COLO668 (cell line): ENCODE measurements around the gene GBP6.
A peak's percentile ranks its signal among the peaks of the same experiment; 100 is the strongest.
"Not testable (repeated sequence)": the region's sequence is repeated elsewhere in the genome, so short reads cannot be mapped to it uniquely, and the experiment has no call there.

Source experiments
- DNase-seq: peaks from one replicate; lab custom pipeline; 2025; ENCODE audit not compliant: unreplicated experiment; lab: John Stamatoyannopoulos, UW

GBP6 gene

DNA sequence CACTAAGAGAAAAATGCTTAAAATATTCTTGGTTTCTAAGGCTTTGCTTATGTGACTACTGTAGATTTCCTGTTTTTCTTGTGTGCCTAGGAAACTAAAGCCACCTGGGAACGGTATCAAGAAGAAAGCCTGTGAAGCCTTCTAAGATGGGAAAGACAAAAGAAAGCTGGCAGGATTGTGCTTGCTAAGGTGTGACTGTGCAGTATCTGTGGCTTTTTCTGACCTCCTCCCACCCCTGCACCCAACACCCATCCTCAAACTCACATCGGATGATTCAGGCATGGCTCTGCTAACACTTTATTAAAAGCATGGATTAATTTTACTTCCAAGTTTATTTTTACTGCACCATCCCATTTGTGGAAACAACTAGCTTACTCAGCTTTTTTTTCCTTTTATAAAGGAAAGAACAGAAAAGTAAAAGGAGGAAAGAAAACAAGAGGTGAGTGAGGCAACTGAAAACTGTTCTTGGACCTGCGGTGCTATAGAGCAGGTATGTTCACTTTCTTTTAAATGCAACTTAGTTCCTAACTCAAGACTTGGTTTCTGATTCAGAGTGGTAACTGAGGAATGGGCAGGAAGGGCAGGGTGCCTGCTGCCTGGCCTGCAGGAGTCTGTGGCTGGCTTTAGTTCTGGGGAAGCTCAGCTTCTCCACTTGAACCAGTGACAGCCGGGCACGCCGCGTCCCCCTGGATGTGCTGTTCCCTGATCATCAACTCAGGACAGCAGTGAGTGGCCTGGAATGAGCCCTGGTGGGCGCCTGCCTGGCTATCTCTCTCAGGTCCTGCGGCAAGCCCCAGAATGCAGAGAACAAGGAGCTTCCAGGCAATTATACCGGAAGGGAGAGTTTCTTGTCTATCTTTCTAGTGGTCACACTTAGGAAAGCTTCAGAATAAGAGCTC, at the start of gene GBP6:
Gene GBP6 (plus strand): TSS at position 422 of the 899 bp plus-strand sequence. CDS start 4,493 bp downstream, outside the sequence.
- no peak for DNase-seq

- no peak for DNase-seq
These were observed 41.5 kb upstream of the GBP6 start for GRCh38 chr1:89322402-89322801.

DNA sequence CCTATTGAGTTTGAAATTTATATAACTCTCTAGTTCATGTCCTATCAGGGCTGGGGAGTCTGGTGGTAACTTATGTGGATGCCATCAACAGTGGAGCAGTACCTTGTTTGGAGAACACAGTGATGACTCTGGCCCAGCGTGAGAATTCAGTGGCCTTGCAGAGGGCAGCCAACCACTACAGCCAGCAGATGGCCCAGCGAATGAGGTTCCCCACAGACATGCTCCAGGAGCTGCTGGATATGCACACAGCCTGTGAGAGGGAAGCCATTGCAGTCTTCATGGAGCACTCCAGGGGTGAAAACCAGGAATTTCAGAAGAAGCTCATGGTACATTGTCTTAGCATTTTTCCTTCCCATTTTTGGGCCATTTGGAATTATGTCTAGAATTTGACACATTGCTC, 32.0 kb upstream of the GBP6 start:
- no peak for DNase-seq

DNA sequence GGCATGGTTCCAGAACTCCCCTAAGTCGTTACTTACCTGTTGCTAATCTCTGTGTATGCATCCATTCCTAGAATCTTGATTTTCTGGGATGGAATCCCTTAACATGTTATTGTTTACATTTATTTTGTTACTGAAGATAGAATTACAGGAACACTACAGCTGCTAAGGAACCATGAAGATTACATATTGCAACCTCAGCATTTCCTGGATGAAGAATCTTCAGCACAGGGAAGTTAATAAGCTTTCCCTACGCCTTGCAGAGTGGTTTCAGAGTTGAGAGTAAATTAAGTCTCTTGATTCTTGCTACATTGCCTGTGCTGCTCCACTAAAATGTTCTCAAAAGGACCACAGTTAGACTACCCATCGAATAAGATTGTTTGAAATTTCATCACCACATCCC, 31.4 kb upstream of the GBP6 start:
- DNase-seq, result no peak

DNA sequence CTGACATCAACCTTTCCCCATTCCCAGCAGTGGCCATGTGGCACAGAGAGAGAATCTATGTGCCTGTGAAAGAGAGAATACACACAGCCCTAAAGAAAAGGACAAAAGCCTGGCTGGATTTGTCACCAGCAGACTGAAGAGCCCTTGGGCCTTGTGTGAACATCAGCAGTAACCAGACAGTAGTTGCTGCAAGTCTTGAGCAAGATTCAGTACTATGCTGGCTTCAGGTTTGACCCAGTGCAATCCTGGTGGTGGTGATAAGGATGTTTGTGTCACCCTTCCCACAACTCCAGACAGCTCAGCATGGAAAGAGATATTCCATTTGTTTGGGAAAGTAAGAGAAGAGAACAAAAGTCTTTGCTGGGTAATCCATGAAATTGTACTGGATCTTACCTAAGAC, 28.4 kb upstream of the GBP6 start:
- no peak for DNase-seq

DNA sequence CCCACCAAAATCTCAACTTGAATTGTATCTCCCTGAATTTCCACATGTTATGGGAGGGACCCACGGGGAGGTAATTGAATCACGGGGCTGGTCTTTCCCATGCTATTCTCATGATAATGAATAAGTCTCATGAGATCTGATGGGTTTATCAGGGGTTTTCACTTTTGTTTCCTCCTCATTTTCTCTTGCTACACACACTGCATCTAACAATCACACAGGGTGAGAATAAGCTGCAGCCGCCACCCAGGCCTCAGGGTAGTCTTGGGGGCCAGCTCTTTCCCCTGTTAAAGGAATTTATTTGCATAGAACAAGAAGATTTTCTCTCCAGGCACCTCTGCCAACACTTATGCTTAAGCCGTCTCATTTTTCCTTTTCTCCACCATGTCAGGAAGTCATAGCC, 26.0 kb upstream of the GBP6 start:
- no peak for DNase-seq

- no peak for DNase-seq
These were observed 24.8 kb upstream of the GBP6 start for GRCh38 chr1:89339039-89339438.

- DNase-seq, result not testable (repeated sequence)
These were observed 18.4 kb upstream of the GBP6 start for GRCh38 chr1:89345479-89345878.

- no peak for DNase-seq
These were observed 16.6 kb upstream of the GBP6 start for GRCh38 chr1:89347296-89347695.

DNA sequence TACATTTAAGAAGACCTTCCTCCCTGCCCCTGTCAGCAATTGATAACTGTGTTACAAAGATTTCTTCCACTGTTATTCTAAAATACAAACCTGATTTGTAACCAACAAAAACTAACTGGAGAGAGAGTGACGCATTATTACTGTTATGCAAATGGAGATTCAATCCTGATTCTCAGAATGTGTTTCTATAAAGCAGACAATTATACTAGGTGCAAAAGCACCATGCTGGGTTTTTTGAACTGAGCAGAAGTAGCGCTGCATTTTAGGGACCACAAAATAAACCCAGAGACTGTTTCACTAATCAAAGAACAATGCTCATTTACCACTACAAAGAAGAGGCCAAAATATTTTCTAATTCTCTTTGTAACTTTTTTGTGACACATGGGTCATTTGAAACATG, 13.6 kb upstream of the GBP6 start:
- no peak for DNase-seq

DNA sequence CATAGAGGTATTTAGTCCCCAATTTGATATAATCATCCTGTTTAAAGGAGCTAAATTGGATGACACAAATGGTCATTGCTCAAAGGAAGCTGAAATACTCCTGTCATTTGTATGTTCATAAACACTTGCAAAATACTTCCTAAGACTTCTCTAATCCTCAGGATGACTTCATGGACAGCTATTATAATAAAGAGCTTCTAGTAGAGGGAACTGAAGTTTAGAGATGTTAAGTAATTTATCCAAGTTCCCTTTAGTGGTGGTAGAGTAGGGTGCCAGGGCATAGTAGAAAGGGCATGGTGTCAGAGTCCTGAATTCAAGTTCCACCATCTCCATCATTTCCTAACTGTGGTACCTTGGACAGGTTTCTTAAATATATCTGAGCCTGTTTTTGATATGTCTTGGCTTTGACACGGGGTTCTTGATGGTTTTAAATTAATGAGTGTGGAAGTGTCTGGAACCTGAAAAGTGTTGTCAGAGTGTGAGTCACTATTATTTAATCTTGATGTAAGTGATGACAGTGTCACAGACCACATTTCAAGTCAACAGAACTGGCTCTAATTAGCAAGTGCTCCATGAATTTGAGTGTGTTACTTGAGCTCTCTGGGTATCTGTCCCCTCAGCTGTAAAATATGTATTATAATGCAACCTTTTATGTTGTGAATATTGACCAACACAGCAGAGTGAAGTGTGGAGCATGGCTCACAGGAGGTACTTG, 12.1 kb upstream of the GBP6 start:
- no peak for DNase-seq

DNA sequence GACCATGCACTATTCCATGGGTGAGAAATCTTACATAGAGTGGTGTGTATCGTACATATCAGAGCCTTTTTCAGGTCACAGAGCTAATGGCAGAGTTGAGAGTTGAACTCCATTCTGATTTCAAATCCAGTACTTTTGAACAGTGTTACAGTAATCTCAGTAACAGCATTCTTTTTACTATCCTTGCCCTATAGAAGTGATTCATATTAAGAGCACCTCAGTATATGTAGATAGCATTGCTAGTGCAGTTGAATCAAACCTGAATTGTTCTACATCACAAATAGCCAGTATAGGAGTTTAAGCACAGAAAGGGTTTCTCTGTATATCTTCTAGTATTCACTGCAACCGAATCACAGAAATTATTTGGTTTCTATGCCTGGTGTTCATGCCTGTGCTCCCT, 11.4 kb upstream of the GBP6 start:
- DNase-seq, result no peak

- no peak for DNase-seq
These were observed 9.7 kb upstream of the GBP6 start for GRCh38 chr1:89354205-89354604.

GRCh38 chr1:89355056-89355455, 8.8 kb upstream of the GBP6 start:
- no peak for DNase-seq

- DNase-seq, result peak; percentile 46
These were observed 7.0 kb upstream of the GBP6 start for GRCh38 chr1:89356658-89357400.

DNA sequence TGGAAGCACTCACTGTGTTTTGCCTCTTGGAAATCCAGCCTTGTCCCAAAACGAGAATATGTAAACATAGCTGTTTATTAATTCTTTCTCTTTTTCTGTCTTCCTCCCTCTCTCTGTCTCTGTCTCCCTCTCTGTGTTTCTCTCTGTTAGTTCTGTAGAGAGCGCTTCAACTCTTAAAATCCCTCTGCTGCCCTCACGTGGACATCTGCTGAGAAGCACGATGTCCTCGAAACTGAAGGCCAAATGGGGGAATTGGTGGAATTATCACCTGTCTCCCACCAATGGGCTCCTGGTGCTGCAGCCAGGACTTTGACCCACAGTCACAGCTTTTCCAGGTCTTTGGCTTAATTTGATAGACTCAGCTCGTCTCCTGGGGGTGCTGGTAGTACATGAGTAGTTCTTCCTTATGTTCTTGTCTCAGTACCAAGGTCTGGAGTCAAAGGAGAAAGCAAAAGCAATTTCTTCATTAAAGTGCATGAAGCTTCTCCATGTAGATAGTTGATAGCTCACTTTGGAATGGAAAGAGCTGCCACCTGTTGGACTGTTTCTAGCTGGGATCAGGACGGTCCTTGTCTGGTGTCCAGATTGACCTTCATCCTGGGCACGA, 5.5 kb upstream of the GBP6 start:
- DNase-seq, result peak; percentile 83

- no peak for DNase-seq
These were observed 3.1 kb upstream of the GBP6 start for GRCh38 chr1:89360716-89361115.

- no peak for DNase-seq
These were observed 2.2 kb upstream of the GBP6 start for GRCh38 chr1:89361681-89362080.

DNA sequence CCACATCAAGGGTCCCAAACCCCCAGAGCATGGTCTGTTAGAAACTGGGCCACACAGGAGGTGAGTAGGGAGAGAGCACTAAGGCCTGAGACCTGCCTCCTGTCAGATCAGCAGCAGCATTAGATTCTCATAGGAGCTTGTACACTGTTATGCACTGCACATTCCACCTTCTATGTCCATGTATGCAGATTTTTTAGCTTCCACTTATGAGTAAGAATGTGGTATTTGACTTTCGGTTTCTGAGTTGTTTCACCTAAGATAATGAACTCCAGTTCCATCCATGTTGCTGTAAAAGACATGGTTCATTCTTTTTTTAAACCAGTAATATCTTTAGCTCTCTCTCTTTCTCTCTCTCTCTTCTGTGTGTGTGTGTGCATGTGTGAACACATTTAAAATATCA, 663 bp upstream of the GBP6 start:
- DNase-seq, result no peak

DNA sequence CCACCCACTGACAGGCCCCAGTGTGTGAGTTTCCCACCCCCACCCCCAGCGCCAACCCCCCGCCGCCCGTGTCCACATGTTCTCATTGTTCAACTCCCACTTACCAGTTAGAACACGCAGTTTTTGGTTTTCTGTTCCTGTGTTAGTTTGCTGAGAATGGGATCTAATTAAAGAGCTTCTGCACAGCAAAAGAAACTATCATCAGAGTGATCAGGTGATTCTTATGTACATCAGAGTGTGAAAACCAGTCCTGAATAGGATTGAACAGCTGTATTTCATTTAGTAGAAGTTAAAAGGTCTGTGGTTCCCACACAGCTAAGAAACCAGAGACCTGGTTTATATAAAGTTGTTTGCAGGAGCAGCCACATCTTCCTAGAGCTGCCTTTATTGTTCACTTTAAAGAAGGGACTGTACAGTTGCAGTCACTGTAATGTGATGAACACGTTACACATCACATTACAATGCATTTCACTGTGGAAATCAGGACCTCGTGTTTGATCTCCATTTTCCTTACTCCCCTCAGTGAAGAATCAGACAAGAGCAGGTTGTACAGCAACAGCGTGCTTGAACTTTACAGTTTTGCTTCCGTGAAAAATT, 1.2 kb downstream of the GBP6 start:
- no peak for DNase-seq

GRCh38 chr1:89367221-89367620, 3.4 kb downstream of the GBP6 start:
- no peak for DNase-seq
